GM23248 (cell line): ENCODE results near the gene ANXA6. TPM values are rescaled to one million over a fixed set of nuclear protein-coding genes. Genes with fewer than 3 reads are reported as not detected.

Experiments used
- DNase-seq: peaks from one replicate; pipeline ENCODE4 v3.0.0-alpha.2; 2015
- H2AFZ ChIP-seq: fragments of 200-600 bp; sonication (generic); 2 replicates; pipeline ENCODE4 v1.6.1; 2016; ENCODE audit warnings: antibody characterized with exemption
- H3F3A ChIP-seq: fragments of 200-600 bp; sonication (generic); 2 replicates; pipeline ENCODE4 v1.6.1; 2016; ENCODE audit warnings: mild to moderate bottlenecking, antibody characterized with exemption, mixed run types; ENCODE audit not compliant: insufficient read depth
- H3K27ac ChIP-seq: fragments of 200-600 bp; sonication (generic); 2 replicates; pipeline ENCODE4 v1.5.1; 2016; ENCODE audit warnings: mild to moderate bottlenecking
- H3K27me3 ChIP-seq: fragments of 200-600 bp; sonication (generic); replicated peaks from 2 replicates; pipeline ENCODE4 v1.6.1; 2016; ENCODE audit warnings: mild to moderate bottlenecking; ENCODE audit not compliant: insufficient read depth
- H3K36me3 ChIP-seq: fragments of 200-600 bp; sonication (generic); 2 replicates; pipeline ENCODE4 v1.6.1; 2016; ENCODE audit warnings: low read depth, mild to moderate bottlenecking
- H3K4me1 ChIP-seq: fragments of 200-600 bp; sonication (generic); 2 replicates; pipeline ENCODE4 v1.6.1; 2016; ENCODE audit warnings: mild to moderate bottlenecking; ENCODE audit not compliant: insufficient read depth
- H3K4me2 ChIP-seq: fragments of 200-600 bp; sonication (generic); one replicate; pipeline ENCODE4 v1.6.1; 2016; ENCODE audit warnings: mild to moderate bottlenecking; ENCODE audit not compliant: unreplicated experiment
- H3K4me3 ChIP-seq: fragments of 200-600 bp; sonication (generic); 2 replicates; pipeline ENCODE4 v1.5.1; 2016; ENCODE audit warnings: mild to moderate bottlenecking
- H3K79me2 ChIP-seq: fragments of 200-600 bp; sonication (generic); 2 replicates; pipeline ENCODE4 v1.6.1; 2016; ENCODE audit warnings: mild to moderate bottlenecking; ENCODE audit not compliant: insufficient read depth
- H3K9ac ChIP-seq: fragments of 200-600 bp; sonication (generic); 2 replicates; pipeline ENCODE4 v1.6.1; 2016; ENCODE audit warnings: mild to moderate bottlenecking
- H3K9me2 ChIP-seq: fragments of 200-600 bp; sonication (generic); 2 replicates; pipeline ENCODE4 v1.6.1; 2016; ENCODE audit warnings: mixed run types, mild to moderate bottlenecking, moderate library complexity; ENCODE audit not compliant: insufficient read depth
- H3K9me3 ChIP-seq: fragments of 200-600 bp; sonication (generic); one replicate; pipeline ENCODE4 v1.6.1; 2017; ENCODE audit warnings: low read depth
- H4K20me1 ChIP-seq: fragments of 200-600 bp; sonication (generic); 2 replicates; pipeline ENCODE4 v1.6.0; 2016; ENCODE audit not compliant: insufficient read depth
- EZH2 ChIP-seq: fragments of 200-600 bp; sonication (generic); IDR thresholded peaks from 2 replicates; pipeline ENCODE4 v1.6.1; 2018; ENCODE audit warnings: antibody characterized with exemption, mild to moderate bottlenecking; ENCODE audit not compliant: insufficient read depth, poor library complexity, severe bottlenecking
- EZH2phosphoT487 ChIP-seq: fragments of 200-600 bp; sonication (generic); IDR thresholded peaks from 2 replicates; pipeline ENCODE4 v1.6.1; 2018; ENCODE audit warnings: antibody characterized with exemption, moderate library complexity, mild to moderate bottlenecking, low read depth; ENCODE audit not compliant: insufficient read depth
- WGBS, 2 experiments: methylation state at CpG; one replicate each; pipeline ENCODE4 v1.1.6; 2015 to 2017; ENCODE audit warnings: low lambda C conversion rate in 2 of 2, low coverage in 1 of 2; ENCODE audit errors: missing lambda C conversion rate in 2 of 2; 5-methylcytosine and 5-hydroxymethylcytosine counted together
- in situ Hi-C: fragments of 300-500 bp; cut with MboI; formaldehyde crosslinking; loops from 2 replicates; pipeline ENCODE4 v1.15.0; 2020
- polyA plus RNA-seq: library from polyadenylated mRNA; unstranded; fragments of >200 nt; fragmentation: Nextera tagmentation; extraction: Ambion mirVana; gene quantifications from 2 replicates; pipeline ENCODE4 v1.2.1, GENCODE V29; 2016
- total RNA-seq: library from RNA; depleted of rRNA; stranded (reverse); fragments of >200 nt; shearing (Covaris generic); gene quantifications from 2 replicates; pipeline ENCODE4 v1.2.3, GENCODE V29; 2014

ANXA6 gene
- total and polyA plus RNA-seq, 2 experiments from 2014 or later, result 183 to 409 TPM

GRCh38 chr5:151121665-151122064 is 35.9 kb downstream of the ANXA6 start:
- no peak overlapping the region for H3K27ac ChIP-seq
- no peaks in the 10 kb centered on the region for H3K4me1 ChIP-seq
- no peaks in the 10 kb centered on the region for H3K9me3 ChIP-seq
- peaks cover 47% of the 10 kb centered on the region for H3F3A ChIP-seq
- H3K4me2 ChIP-seq, result no peak overlapping the region
- no peak overlapping the region for H2AFZ ChIP-seq
- no peaks in the 10 kb centered on the region for H3K27me3 ChIP-seq
- in situ Hi-C loops, result no loop called here
- H3K36me3 ChIP-seq, result peaks cover 49% of the 10 kb centered on the region
- no peak overlapping the region for H3K9ac ChIP-seq
- no peak overlapping the region for H3K4me3 ChIP-seq
- no peaks in the 10 kb centered on the region for H4K20me1 ChIP-seq
- peaks cover 7% of the 10 kb centered on the region; the same call in 1 of the 2 replicates for H3K79me2 ChIP-seq
- H3K9me2 ChIP-seq, result no peaks in the 10 kb centered on the region
- WGBS, 2 experiments, result 56 to 57% methylated on average over 5 of the region's 5 CpGs
- no peak for DNase-seq
- TF ChIP-seq EZH2, result no peak
- TF ChIP-seq EZH2phosphoT487, result no peak

- Histone ChIP-seq H3K4me3 (no peak overlapping the region), H2AFZ (no peak overlapping the region), H3K9me2 (no peaks in the 10 kb centered on the region), H3K4me1 (no peaks in the 10 kb centered on the region), H3K79me2 (peaks cover 7% of the 10 kb centered on the region; the same call in 1 of the 2 replicates), H3K9me3 (no peaks in the 10 kb centered on the region), H3K4me2 (no peak overlapping the region), H3F3A (peaks cover 51% of the 10 kb centered on the region), H3K36me3 (peaks cover 49% of the 10 kb centered on the region), H4K20me1 (no peaks in the 10 kb centered on the region), H3K27ac (no peak overlapping the region), H3K27me3 (no peaks in the 10 kb centered on the region), H3K9ac (no peak overlapping the region)
- TF ChIP-seq EZH2 (no peak), EZH2phosphoT487 (no peak)
- DNase-seq, result no peak
- 98 to 100% methylated on average over 2 of the region's 2 CpGs for WGBS, 2 experiments
- in situ Hi-C loops, result no loop called here
Measured at GRCh38 chr5:151121095-151121494, 36.5 kb downstream of the ANXA6 start.

- no peak overlapping the region for H3K4me3 ChIP-seq
- peaks cover 60% of the 10 kb centered on the region for H3F3A ChIP-seq
- H3K4me2 ChIP-seq, result no peak overlapping the region
- H3K4me1 ChIP-seq, result no peaks in the 10 kb centered on the region
- H3K36me3 ChIP-seq, result peaks cover 45% of the 10 kb centered on the region
- in situ Hi-C loops, result loop anchor here (5.0 kb wide), 1 partner anchor 67 kb away; no protein-coding TSS in a partner anchor
- WGBS, 2 experiments, result 97 to 98% methylated on average over 7 of the region's 7 CpGs
- H4K20me1 ChIP-seq, result no peaks in the 10 kb centered on the region
- H3K27ac ChIP-seq, result no peak overlapping the region
- H3K27me3 ChIP-seq, result no peaks in the 10 kb centered on the region
- DNase-seq, result no peak
- no peaks in the 10 kb centered on the region for H3K9me3 ChIP-seq
- no peak overlapping the region for H3K9ac ChIP-seq
- no peaks in the 10 kb centered on the region for H3K9me2 ChIP-seq
- TF ChIP-seq EZH2phosphoT487 (no peak), EZH2 (no peak)
- no peak overlapping the region for H2AFZ ChIP-seq
- H3K79me2 ChIP-seq, result peaks cover 5% of the 10 kb centered on the region; the same call in 1 of the 2 replicates
Measured at GRCh38 chr5:151118913-151119575, 38.5 kb downstream of the ANXA6 start.

- WGBS, 2 experiments, result 11% methylated on average over 7 of the region's 7 CpGs
- no peaks in the 10 kb centered on the region for H4K20me1 ChIP-seq
- H3K9me3 ChIP-seq, result no peaks in the 10 kb centered on the region
- H3K4me1 ChIP-seq, result no peaks in the 10 kb centered on the region
- H3K4me3 ChIP-seq, result no peak overlapping the region
- H2AFZ ChIP-seq, result no peak overlapping the region
- peaks cover 53% of the 10 kb centered on the region for H3K36me3 ChIP-seq
- no peaks in the 10 kb centered on the region for H3K27me3 ChIP-seq
- no peak overlapping the region for H3K9ac ChIP-seq
- peaks cover 44% of the 10 kb centered on the region for H3F3A ChIP-seq
- TF ChIP-seq EZH2phosphoT487 (no peak), EZH2 (no peak)
- in situ Hi-C loops, result loop anchor here (5.0 kb wide), 1 partner anchor 63 kb away; no protein-coding TSS in a partner anchor
- H3K4me2 ChIP-seq, result no peak overlapping the region
- H3K27ac ChIP-seq, result no peak overlapping the region
- H3K9me2 ChIP-seq, result no peaks in the 10 kb centered on the region
- DNase-seq, result peak; percentile 75
- peaks cover 5% of the 10 kb centered on the region; the same call in 1 of the 2 replicates for H3K79me2 ChIP-seq
Measured at GRCh38 chr5:151115272-151115905, 42.2 kb downstream of the ANXA6 start.
